Measurements from ENCODE around the gene CLINT1. TPM values are rescaled to one million over a fixed set of nuclear protein-coding genes. Genes with fewer than 3 reads are reported as not detected.

Gene CLINT1
- total and polyA plus RNA-seq, 2 of the 4 experiments (the other 2 are of a cell fraction) = 144 to 146 TPM

DNA sequence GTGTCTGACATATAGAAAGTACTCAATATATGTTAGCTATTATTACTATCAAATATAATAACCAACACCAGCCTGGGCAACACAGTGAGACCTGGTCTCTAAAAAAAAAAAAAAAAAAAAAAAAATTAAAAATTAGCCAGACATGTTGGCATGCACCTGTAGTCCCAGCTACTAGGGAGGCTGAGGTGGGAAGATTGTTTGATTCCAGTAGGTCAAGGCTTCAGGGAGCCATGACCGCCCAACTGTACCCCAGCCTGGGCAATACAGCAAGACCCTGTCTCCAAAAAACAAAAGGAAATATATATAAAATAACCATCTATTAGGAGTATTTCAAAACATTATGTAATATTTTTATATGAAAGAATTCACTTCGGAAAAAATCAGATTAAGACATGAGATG is 40.6 kb downstream of the CLINT1 start:
- DNase-seq (no peak), ATAC-seq (ENCODE audit: low read depth) (no peak)
- no peak overlapping the region for H4K91ac ChIP-seq (ENCODE audit: insufficient read depth, low read depth, low read length)
- no peak overlapping the region for H3K14ac ChIP-seq (replicated peaks; ENCODE audit: low read depth, low read length)
- in situ Hi-C loops (cut with MboI; ENCODE audit: low sequenced_read_pairs) = no loop called here
- no peak overlapping the region for H2BK15ac ChIP-seq (ENCODE audit: low read depth, low read length)
- no peak overlapping the region for H3K9ac ChIP-seq (ENCODE audit: low read depth, low read length)
- peaks cover 11 to 39% of the 10 kb centered on the region in 2 experiments for H3K79me1 ChIP-seq (ENCODE audit: low read depth in 1 of 2, low read length in 2 of 2)
- peaks cover 39% of the 10 kb centered on the region for H4K20me1 ChIP-seq (ENCODE audit: insufficient read depth, low read length)
- H4K5ac ChIP-seq (ENCODE audit: low read depth, low read length) = no peak overlapping the region
- no peak overlapping the region for H2BK20ac ChIP-seq (ENCODE audit: low read depth, low read length)
- H4K8ac ChIP-seq (ENCODE audit: low read depth in 2 of 2, low read length in 2 of 2) = no peak overlapping the region
- TF ChIP-seq MAZ (IDR thresholded peaks at IDR 0.05; ENCODE audit: borderline replicate concordance, low read depth, low read length) (no peak), CHD1 (IDR thresholded peaks at IDR 0.05; ENCODE audit: low read depth, low read length) (no peak), RAD21 (IDR thresholded peaks at IDR 0.05; ENCODE audit: low read length) (no peak)
- H3K27me3 ChIP-seq (ENCODE audit: control insufficient read depth, insufficient read depth, low read length) = no peaks in the 10 kb centered on the region
- H3K4ac ChIP-seq (ENCODE audit: low read depth, low read length) = no peak overlapping the region
- ChIA-PET CTCF (interaction anchor here (0.7 to 1.4 kb wide), 3 partner anchors 9 to 100 kb away, joined by 3 to 6 read pairs (median 3); no protein-coding TSS in a partner anchor), POLR2A (ENCODE audit: unreplicated experiment) (no interaction called here)
- H3K56ac ChIP-seq (ENCODE audit: extremely low read depth, insufficient read depth, low read length) = no peak overlapping the region
- WGBS, 2 experiments (ENCODE audit: extremely low coverage in 2 of 2, insufficient read length in 1 of 2) = no CpG with 5 or more reads among the region's 2 CpGs
- no peak overlapping the region for H2AFZ ChIP-seq (replicated peaks; ENCODE audit: low read length, poor library complexity)
- no peaks in the 10 kb centered on the region for H3K9me3 ChIP-seq (ENCODE audit: control insufficient read depth, insufficient read depth, low read length)
- no peak overlapping the region for H2BK120ac ChIP-seq (ENCODE audit: low read depth, low read length)
- dilution Hi-C loops (cut with HindIII; ENCODE audit: low sequenced_read_pairs, unreplicated experiment) = loop anchor here (25.0 kb wide), 1 partner anchor 194 kb away; no protein-coding TSS in a partner anchor
- peaks cover 12% of the 10 kb centered on the region for H3K36me3 ChIP-seq (ENCODE audit: control insufficient read depth, insufficient read depth, low read length)
- intact Hi-C loops (cut with micrococcal nuclease) = loop anchor here (5.0 to 10.0 kb wide), 2 partner anchors 259 to 356 kb away; no protein-coding TSS in a partner anchor
- peaks cover 9% of the 10 kb centered on the region for H3K4me1 ChIP-seq (ENCODE audit: control insufficient read depth, insufficient read depth, low read length)
- H2BK5ac ChIP-seq (ENCODE audit: low read depth, low read length, poor library complexity, severe bottlenecking) = no peak overlapping the region
- H2AK9ac ChIP-seq (replicated peaks; ENCODE audit: low read depth, low read length, poor library complexity) = no peak overlapping the region
- H3K27ac ChIP-seq (ENCODE audit: insufficient read depth, low read length) = no peak overlapping the region
- no peak overlapping the region for H3K23ac ChIP-seq (ENCODE audit: low read depth, low read length)
- H3K9me1 ChIP-seq (ENCODE audit: insufficient read depth, low read length) = peaks cover 2% of the 10 kb centered on the region; the same call in 1 of the 2 replicates
- H3K18ac ChIP-seq (ENCODE audit: low read depth, low read length) = no peak overlapping the region
- H3K4me3 ChIP-seq (ENCODE audit: insufficient read depth, low read depth, low read length) = no peak overlapping the region
- no TSS peak for BruUV-seq (replicated peaks)
- no peak overlapping the region for H3K4me2 ChIP-seq (ENCODE audit: low read depth, low read length)
- no peak overlapping the region for H2AK5ac ChIP-seq (ENCODE audit: low read depth, low read length)

Measured in IMR-90 (cell line).